Measurements from ENCODE around the gene RFC3.

DNA sequence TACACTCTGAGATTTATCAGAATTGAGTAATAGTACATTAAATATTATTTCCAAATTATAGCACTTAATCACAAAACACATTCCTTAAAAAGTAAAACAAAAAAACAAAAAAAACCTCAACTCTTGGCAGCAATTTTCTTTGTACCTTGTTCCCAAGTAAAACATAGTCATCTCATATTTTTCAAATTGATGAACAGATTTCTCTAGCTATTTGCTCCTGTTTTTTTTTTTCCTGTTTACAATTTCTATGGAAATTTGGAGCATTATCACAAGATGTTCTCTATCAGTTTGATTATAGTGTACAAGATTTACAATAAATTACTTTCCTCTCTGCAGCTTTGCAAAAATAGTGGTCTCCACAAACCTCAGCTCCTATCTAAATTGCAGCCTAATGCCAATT lies 25.0 kb downstream of the RFC3 start:
- no peak for TF ChIP-seq TAF1 (IDR thresholded peaks at IDR 0.05; ENCODE audit: low read depth)
- no peak for TF ChIP-seq TCF12 (IDR thresholded peaks at IDR 0.05; ENCODE audit: low read depth)

Measured in Ishikawa (cell line).